Astrocyte (in vitro differentiated cells and primary cell): ENCODE data around the gene NUP98.

Experiments used
- EZH2 ChIP-seq: IDR thresholded peaks from 2 replicates; pipeline ENCODE4 v1.6.1; 2012; ENCODE audit warnings: mild to moderate bottlenecking, low read length, inconsistent platforms; ENCODE audit not compliant: insufficient read depth
- TF ChIP-seq, protein P1 (sequence below): IDR thresholded peaks from 2 replicates; pipeline ENCODE4 v1.5.1; 2011; ENCODE audit warnings: low read depth, mild to moderate bottlenecking, inconsistent platforms, low read length, moderate library complexity; ENCODE audit not compliant: insufficient read depth

DNA sequence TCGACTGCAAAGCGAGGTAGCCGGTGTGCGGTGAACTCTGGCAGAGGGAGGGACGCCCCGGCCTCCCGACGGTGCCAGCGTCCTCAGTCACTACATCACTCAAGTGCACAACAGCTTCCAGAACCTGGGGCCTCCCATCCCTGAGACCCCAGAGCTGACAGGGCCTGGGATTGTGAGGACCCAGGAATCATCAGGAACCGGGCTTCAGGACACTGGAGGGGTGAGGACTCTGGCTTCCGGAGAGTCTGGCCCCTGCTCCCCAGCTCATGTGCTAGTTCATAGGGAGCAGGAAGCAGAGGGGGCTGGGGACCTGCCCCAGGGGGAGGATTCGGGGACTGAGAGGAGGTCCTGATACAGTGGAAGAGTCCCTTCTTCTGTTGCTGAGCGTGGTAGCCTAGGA, 160.2 kb downstream of the NUP98 start:
- TF ChIP-seq, protein P1, sequence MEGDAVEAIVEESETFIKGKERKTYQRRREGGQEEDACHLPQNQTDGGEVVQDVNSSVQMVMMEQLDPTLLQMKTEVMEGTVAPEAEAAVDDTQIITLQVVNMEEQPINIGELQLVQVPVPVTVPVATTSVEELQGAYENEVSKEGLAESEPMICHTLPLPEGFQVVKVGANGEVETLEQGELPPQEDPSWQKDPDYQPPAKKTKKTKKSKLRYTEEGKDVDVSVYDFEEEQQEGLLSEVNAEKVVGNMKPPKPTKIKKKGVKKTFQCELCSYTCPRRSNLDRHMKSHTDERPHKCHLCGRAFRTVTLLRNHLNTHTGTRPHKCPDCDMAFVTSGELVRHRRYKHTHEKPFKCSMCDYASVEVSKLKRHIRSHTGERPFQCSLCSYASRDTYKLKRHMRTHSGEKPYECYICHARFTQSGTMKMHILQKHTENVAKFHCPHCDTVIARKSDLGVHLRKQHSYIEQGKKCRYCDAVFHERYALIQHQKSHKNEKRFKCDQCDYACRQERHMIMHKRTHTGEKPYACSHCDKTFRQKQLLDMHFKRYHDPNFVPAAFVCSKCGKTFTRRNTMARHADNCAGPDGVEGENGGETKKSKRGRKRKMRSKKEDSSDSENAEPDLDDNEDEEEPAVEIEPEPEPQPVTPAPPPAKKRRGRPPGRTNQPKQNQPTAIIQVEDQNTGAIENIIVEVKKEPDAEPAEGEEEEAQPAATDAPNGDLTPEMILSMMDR: no peak
- TF ChIP-seq EZH2: no peak
